Panc1 (cell line): ENCODE results near the gene MEIOB. TPM values are rescaled to one million over a fixed set of nuclear protein-coding genes. Genes with fewer than 3 reads are reported as not detected.

Source experiments
- ATAC-seq: fragments of 200-7000 bp; cut with Tn5 transposase; 2 replicates; pipeline ENCODE4 v1.9.1; 2020; ENCODE audit warnings: mild to moderate bottlenecking, moderate library complexity
- BruUV-seq: library from RNA; stranded (reverse); fragments of 400-500 nt; replicated peaks from 2 replicates; lab custom pipeline; 2021; lab: Mats Ljungman, UMichigan
- CTCF ChIA-PET: fragments of 300-600 bp; sonication (Branson Sonifier 250); formaldehyde crosslinking; loops from one replicate; lab custom pipeline; 2022; ENCODE audit warnings: antibody characterized with exemption; lab: Charles Lee
- POLR2A ChIA-PET: fragments of 300-600 bp; sonication (Branson Sonifier 250); formaldehyde crosslinking; loops from one replicate; lab custom pipeline; 2022; ENCODE audit warnings: antibody characterized with exemption; lab: Charles Lee
- DNase-seq: peaks from one replicate; pipeline ENCODE4 v3.0.0-alpha.2; 2010; ENCODE audit warnings: low read depth, low spot score
- H3K27ac ChIP-seq: 2 replicates; pipeline ENCODE4 v1.5.1; 2011; ENCODE audit warnings: mild to moderate bottlenecking, low read length, inconsistent platforms
- H3K27me3 ChIP-seq: fragments of 200-500 bp; sonication (Bioruptor generic); 2 replicates; pipeline ENCODE4 v1.6.0; 2014; ENCODE audit warnings: low read length, inconsistent platforms; ENCODE audit not compliant: control insufficient read depth, insufficient read depth
- H3K36me3 ChIP-seq: fragments of 200-500 bp; sonication (Bioruptor generic); 2 replicates; pipeline ENCODE4 v1.5.1; 2014; ENCODE audit warnings: inconsistent platforms, mild to moderate bottlenecking, low read length, moderate library complexity; ENCODE audit not compliant: control insufficient read depth, insufficient read depth
- H3K4me1 ChIP-seq: 2 replicates; pipeline ENCODE4 v1.5.1; 2011; ENCODE audit warnings: inconsistent platforms, mild to moderate bottlenecking, low read length, moderate library complexity; ENCODE audit not compliant: control insufficient read depth, insufficient read depth
- H3K4me3 ChIP-seq, 2 experiments: 2 replicates each; pipeline ENCODE4 v1.5.1; 2011 to 2012; ENCODE audit warnings: low read depth in 2 of 2, low read length in 2 of 2, mild to moderate bottlenecking in 2 of 2, inconsistent platforms in 1 of 2, moderate library complexity in 1 of 2
- H3K9me3 ChIP-seq: fragments of 200-500 bp; sonication (Bioruptor generic); 2 replicates; pipeline ENCODE4 v1.5.1; 2014; ENCODE audit warnings: low read depth, mild to moderate bottlenecking, inconsistent platforms, low read length, moderate library complexity; ENCODE audit not compliant: control insufficient read depth, insufficient read depth
- POLR2AphosphoS5 ChIP-seq: IDR thresholded peaks from 2 replicates; pipeline ENCODE4 v1.6.1; 2012; ENCODE audit warnings: mild to moderate bottlenecking, low read depth, low read length, moderate library complexity
- SIN3A ChIP-seq: IDR thresholded peaks from 2 replicates; pipeline ENCODE4 v1.6.1; 2012; ENCODE audit warnings: low read depth, mild to moderate bottlenecking, low read length, moderate library complexity, borderline replicate concordance; ENCODE audit not compliant: insufficient read depth
- TCF7L2 ChIP-seq: IDR thresholded peaks from 2 replicates; pipeline ENCODE4 v1.6.1; 2011; ENCODE audit warnings: mild to moderate bottlenecking, low read depth, low read length, inconsistent platforms
- in situ Hi-C: cut with HindIII; loops from 2 replicates; pipeline ENCODE4 v1.10.0; 2016; ENCODE audit warnings: low sequenced_read_pairs, low pct_unique_long_range_greater_than_20kb
- intact Hi-C: fragments of 100-400 bp; cut with micrococcal nuclease; formaldehyde crosslinking; loops from one replicate; pipeline ENCODE4 v1.10.0; 2022; ENCODE audit not compliant: unreplicated experiment
- total RNA-seq: library from RNA; stranded (reverse); gene quantifications from one replicate; pipeline ENCODE4 v1.2.1, GENCODE V29; 2021; ENCODE audit not compliant: unreplicated experiment
- TF ChIP-seq, protein P1 (sequence below): fragments of 450-650 bp; IDR thresholded peaks from 2 replicates; pipeline ENCODE4 v1.5.1; 2017; ENCODE audit warnings: mild to moderate bottlenecking
- TF ChIP-seq, protein P2 (sequence below), 2 experiments: IDR thresholded peaks; 2 replicates each; pipeline ENCODE4 v1.6.1; 2011 to 2012; ENCODE audit warnings: low read depth in 2 of 2, control low read depth in 1 of 2, low read length in 1 of 2, mild to moderate bottlenecking in 1 of 2, moderate library complexity in 1 of 2; ENCODE audit not compliant: insufficient read depth in 1 of 2

The MEIOB gene
- total RNA-seq, 1 experiment from 2014 or later = not detected

DNA sequence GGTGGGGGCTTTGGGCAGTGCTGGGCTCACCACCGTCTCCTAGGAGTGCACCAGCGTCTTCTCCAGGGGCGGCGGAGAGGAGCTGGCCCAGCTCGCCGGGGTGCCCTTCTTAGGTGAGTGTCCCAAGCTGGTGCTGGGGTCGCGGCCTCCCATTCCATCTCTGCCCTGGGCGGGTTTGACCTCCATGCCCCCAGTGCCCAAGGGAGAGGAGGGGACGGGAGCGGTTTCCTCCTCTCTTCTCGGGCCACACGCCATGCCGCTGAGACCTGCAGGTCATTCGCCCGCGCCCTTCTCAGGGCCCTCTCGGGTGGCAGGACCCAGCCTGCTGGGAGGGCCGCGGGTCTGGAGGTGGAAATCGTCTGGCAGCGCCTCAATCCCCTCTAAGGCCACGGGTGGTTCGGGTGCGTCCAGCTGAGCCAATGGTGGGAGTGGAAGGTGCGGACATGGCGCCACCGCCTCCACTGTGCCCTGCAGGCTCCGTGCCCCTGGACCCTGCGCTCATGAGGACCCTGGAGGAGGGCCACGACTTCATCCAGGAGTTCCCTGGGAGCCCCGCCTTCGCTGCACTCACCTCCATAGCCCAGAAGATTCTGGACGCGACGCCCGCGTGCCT lies 83.8 kb downstream of the MEIOB start:
- H3K27ac ChIP-seq = no peak overlapping the region
- TF ChIP-seq TCF7L2 = no peak
- TF ChIP-seq, protein P1, sequence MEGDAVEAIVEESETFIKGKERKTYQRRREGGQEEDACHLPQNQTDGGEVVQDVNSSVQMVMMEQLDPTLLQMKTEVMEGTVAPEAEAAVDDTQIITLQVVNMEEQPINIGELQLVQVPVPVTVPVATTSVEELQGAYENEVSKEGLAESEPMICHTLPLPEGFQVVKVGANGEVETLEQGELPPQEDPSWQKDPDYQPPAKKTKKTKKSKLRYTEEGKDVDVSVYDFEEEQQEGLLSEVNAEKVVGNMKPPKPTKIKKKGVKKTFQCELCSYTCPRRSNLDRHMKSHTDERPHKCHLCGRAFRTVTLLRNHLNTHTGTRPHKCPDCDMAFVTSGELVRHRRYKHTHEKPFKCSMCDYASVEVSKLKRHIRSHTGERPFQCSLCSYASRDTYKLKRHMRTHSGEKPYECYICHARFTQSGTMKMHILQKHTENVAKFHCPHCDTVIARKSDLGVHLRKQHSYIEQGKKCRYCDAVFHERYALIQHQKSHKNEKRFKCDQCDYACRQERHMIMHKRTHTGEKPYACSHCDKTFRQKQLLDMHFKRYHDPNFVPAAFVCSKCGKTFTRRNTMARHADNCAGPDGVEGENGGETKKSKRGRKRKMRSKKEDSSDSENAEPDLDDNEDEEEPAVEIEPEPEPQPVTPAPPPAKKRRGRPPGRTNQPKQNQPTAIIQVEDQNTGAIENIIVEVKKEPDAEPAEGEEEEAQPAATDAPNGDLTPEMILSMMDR = no peak
- ATAC-seq = no peak
- DNase-seq = no peak
- 0 out of 2 replicates have a peak, but pooled peaks cover under 1% of the 10 kb centered on the region for H3K4me1 ChIP-seq
- POLR2A ChIA-PET = no interaction called here
- intact Hi-C loops = no loop called here
- CTCF ChIA-PET = interaction anchor here (0.6 kb wide), 1 partner anchor 104 kb away, joined by 7 read pairs; no protein-coding TSS in a partner anchor
- H3K27me3 ChIP-seq = no peaks in the 10 kb centered on the region
- H3K36me3 ChIP-seq = peaks cover 2% of the 10 kb centered on the region; the same call in 1 of the 2 replicates
- H3K9me3 ChIP-seq = no peaks in the 10 kb centered on the region
- in situ Hi-C loops = no loop called here
- H3K4me3 ChIP-seq = no peak overlapping the region
- no TSS peak for BruUV-seq

DNA sequence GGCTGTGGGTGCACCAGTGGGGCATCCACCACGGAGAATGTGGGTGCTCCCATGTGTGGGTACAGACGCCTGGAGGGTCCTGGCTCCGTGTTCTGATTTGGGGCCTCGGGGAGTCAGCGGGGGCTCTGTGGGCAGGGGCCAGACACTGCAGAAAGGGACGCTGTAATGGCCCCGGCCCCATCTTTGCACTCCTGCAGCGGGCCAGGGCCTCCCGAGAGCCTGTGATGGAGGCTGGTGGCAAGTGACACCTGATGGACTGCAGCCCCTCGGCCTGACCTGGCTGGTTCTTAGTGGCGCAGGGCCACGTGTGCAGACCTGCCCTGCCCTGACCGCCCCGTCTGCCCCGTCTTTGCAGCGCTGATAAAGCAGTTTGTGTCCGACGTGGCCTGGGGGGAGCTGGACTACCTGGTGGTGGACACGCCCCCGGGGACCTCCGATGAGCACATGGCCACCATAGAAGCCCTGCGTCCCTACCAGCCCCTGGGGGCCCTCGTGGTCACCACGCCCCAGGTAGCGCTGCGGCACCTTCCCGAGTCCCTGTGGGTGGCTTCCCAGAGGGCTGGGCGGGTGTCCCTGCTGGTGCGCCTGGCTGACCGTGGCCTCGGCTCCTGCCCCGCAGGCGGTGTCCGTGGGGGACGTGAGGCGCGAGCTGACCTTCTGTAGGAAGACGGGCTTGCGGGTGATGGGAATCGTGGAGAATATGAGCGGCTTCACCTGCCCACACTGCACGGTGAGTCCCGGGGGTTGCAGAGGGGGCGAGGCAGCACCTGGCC lies 84.5 kb downstream of the MEIOB start:
- no TSS peak for BruUV-seq
- CTCF ChIA-PET = interaction anchor here (0.6 kb wide), 1 partner anchor 103 kb away, joined by 7 read pairs; no protein-coding TSS in a partner anchor
- Histone ChIP-seq H3K9me3 (no peaks in the 10 kb centered on the region), H3K4me1 (no peaks in the 10 kb centered on the region), H3K36me3 (peaks cover 3% of the 10 kb centered on the region; the same call in 1 of the 2 replicates), H3K27me3 (no peaks in the 10 kb centered on the region), H3K4me3 (no peak overlapping the region), H3K27ac (no peak overlapping the region)
- no peak for TF ChIP-seq TCF7L2
- TF ChIP-seq, protein P2, sequence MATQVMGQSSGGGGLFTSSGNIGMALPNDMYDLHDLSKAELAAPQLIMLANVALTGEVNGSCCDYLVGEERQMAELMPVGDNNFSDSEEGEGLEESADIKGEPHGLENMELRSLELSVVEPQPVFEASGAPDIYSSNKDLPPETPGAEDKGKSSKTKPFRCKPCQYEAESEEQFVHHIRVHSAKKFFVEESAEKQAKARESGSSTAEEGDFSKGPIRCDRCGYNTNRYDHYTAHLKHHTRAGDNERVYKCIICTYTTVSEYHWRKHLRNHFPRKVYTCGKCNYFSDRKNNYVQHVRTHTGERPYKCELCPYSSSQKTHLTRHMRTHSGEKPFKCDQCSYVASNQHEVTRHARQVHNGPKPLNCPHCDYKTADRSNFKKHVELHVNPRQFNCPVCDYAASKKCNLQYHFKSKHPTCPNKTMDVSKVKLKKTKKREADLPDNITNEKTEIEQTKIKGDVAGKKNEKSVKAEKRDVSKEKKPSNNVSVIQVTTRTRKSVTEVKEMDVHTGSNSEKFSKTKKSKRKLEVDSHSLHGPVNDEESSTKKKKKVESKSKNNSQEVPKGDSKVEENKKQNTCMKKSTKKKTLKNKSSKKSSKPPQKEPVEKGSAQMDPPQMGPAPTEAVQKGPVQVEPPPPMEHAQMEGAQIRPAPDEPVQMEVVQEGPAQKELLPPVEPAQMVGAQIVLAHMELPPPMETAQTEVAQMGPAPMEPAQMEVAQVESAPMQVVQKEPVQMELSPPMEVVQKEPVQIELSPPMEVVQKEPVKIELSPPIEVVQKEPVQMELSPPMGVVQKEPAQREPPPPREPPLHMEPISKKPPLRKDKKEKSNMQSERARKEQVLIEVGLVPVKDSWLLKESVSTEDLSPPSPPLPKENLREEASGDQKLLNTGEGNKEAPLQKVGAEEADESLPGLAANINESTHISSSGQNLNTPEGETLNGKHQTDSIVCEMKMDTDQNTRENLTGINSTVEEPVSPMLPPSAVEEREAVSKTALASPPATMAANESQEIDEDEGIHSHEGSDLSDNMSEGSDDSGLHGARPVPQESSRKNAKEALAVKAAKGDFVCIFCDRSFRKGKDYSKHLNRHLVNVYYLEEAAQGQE (IDR thresholded peaks at IDR 0.05; ENCODE audit: insufficient read depth in 1 of 2, low read depth in 2 of 2, low read length in 1 of 2) = no peak
- no peak for TF ChIP-seq SIN3A
- no peak for TF ChIP-seq POLR2AphosphoS5
- TF ChIP-seq, protein P1 = no peak
- ATAC-seq (no peak), DNase-seq (no peak)
- POLR2A ChIA-PET = no interaction called here
- intact Hi-C loops = no loop called here
- in situ Hi-C loops = no loop called here
